IMR-90 (cell line): ENCODE data around the gene NFASC. TPM values are rescaled to one million over a fixed set of nuclear protein-coding genes. Genes with fewer than 3 reads are reported as not detected.

Source experiments
- ATAC-seq: fragments of 200-7000 bp; cut with Tn5 transposase; 2 replicates; pipeline ENCODE4 v1.9.1; 2020; ENCODE audit warnings: low read depth, mild to moderate bottlenecking, moderate library complexity
- BruUV-seq: library from RNA; stranded (reverse); fragments of 400-500 nt; replicated peaks from 2 replicates; lab custom pipeline; 2021; lab: Mats Ljungman, UMichigan
- CTCF ChIA-PET: fragments of 300-600 bp; formaldehyde crosslinking; extraction: SDS; loops from one replicate; lab custom pipeline; 2021; ENCODE audit warnings: antibody characterized with exemption; lab: Yijun Ruan, JAX
- POLR2A ChIA-PET: fragments of 300-600 bp; sonication (Branson Sonifier 250); formaldehyde crosslinking; loops from one replicate; lab custom pipeline; 2022; ENCODE audit warnings: antibody characterized with exemption; ENCODE audit not compliant: unreplicated experiment; lab: Charles Lee
- DNase-seq: peaks from one replicate; pipeline ENCODE4 v3.0.0; 2013
- H2AFZ ChIP-seq: replicated peaks from 2 replicates; pipeline ENCODE3; 2013; ENCODE audit warnings: low read length, mild to moderate bottlenecking; ENCODE audit not compliant: poor library complexity
- H2AK5ac ChIP-seq: 2 replicates; pipeline ENCODE4 v1.6.1; 2013; ENCODE audit warnings: low read depth, low read length, inconsistent platforms
- H2AK9ac ChIP-seq: replicated peaks from 2 replicates; pipeline ENCODE3; 2013; ENCODE audit warnings: mild to moderate bottlenecking, low read depth, low read length, moderate library complexity; ENCODE audit not compliant: poor library complexity
- H2BK120ac ChIP-seq: 2 replicates; pipeline ENCODE4 v1.6.1; 2013; ENCODE audit warnings: low read depth, low read length, inconsistent platforms
- H2BK15ac ChIP-seq: 3 replicates; pipeline ENCODE4 v1.6.1; 2013; ENCODE audit warnings: low read depth, low read length, inconsistent platforms
- H2BK20ac ChIP-seq: 2 replicates; pipeline ENCODE4 v1.6.1; 2013; ENCODE audit warnings: low read depth, mild to moderate bottlenecking, inconsistent platforms, low read length, moderate library complexity
- H2BK5ac ChIP-seq: 2 replicates; pipeline ENCODE4 v1.6.1; 2013; ENCODE audit warnings: mild to moderate bottlenecking, low read depth, low read length, inconsistent platforms; ENCODE audit not compliant: poor library complexity, severe bottlenecking
- H3K14ac ChIP-seq: replicated peaks from 2 replicates; pipeline ENCODE4 v1.6.1; 2013; ENCODE audit warnings: low read depth, low read length, inconsistent platforms
- H3K18ac ChIP-seq: 2 replicates; pipeline ENCODE4 v1.6.1; 2013; ENCODE audit warnings: low read depth, low read length, control low read depth
- H3K23ac ChIP-seq: 2 replicates; pipeline ENCODE4 v1.6.1; 2013; ENCODE audit warnings: low read depth, low read length, inconsistent platforms
- H3K27ac ChIP-seq: 2 replicates; pipeline ENCODE4 v1.5.1; 2013; ENCODE audit warnings: mild to moderate bottlenecking, control low read depth, low read length; ENCODE audit not compliant: insufficient read depth
- H3K27me3 ChIP-seq: 2 replicates; pipeline ENCODE4 v1.6.1; 2013; ENCODE audit warnings: low read length; ENCODE audit not compliant: control insufficient read depth, insufficient read depth
- H3K36me3 ChIP-seq: 2 replicates; pipeline ENCODE4 v1.6.1; 2013; ENCODE audit warnings: low read length, mixed read lengths; ENCODE audit not compliant: control insufficient read depth, insufficient read depth
- H3K4ac ChIP-seq: 2 replicates; pipeline ENCODE4 v1.6.1; 2013; ENCODE audit warnings: low read depth, low read length, inconsistent platforms
- H3K4me1 ChIP-seq: 2 replicates; pipeline ENCODE4 v1.6.1; 2013; ENCODE audit warnings: low read length, mixed read lengths; ENCODE audit not compliant: control insufficient read depth, insufficient read depth
- H3K4me2 ChIP-seq: 2 replicates; pipeline ENCODE4 v1.6.1; 2013; ENCODE audit warnings: low read depth, mild to moderate bottlenecking, control low read depth, low read length, moderate library complexity
- H3K4me3 ChIP-seq: 2 replicates; pipeline ENCODE4 v1.5.1; 2013; ENCODE audit warnings: low read depth, mild to moderate bottlenecking, control low read depth, low read length, moderate library complexity; ENCODE audit not compliant: insufficient read depth
- H3K56ac ChIP-seq: 2 replicates; pipeline ENCODE4 v1.6.1; 2013; ENCODE audit warnings: low read length, inconsistent platforms; ENCODE audit not compliant: insufficient read depth; ENCODE audit errors: extremely low read depth
- H3K79me1 ChIP-seq, 2 experiments: 2 replicates each; pipeline ENCODE4 v1.6.1; 2013; ENCODE audit warnings: low read length in 2 of 2, inconsistent platforms in 1 of 2, low read depth in 1 of 2
- H3K9ac ChIP-seq: 2 replicates; pipeline ENCODE4 v1.6.1; 2013; ENCODE audit warnings: low read depth, low read length, control low read depth
- H3K9me1 ChIP-seq: 2 replicates; pipeline ENCODE4 v1.6.1; 2013; ENCODE audit warnings: low read length, inconsistent platforms; ENCODE audit not compliant: insufficient read depth
- H3K9me3 ChIP-seq: 2 replicates; pipeline ENCODE4 v1.6.1; 2013; ENCODE audit warnings: low read length; ENCODE audit not compliant: control insufficient read depth, insufficient read depth
- H4K20me1 ChIP-seq: 2 replicates; pipeline ENCODE4 v1.6.1; 2013; ENCODE audit warnings: low read length, inconsistent platforms; ENCODE audit not compliant: insufficient read depth
- H4K5ac ChIP-seq: 2 replicates; pipeline ENCODE4 v1.6.1; 2013; ENCODE audit warnings: mild to moderate bottlenecking, low read depth, low read length, control low read depth
- H4K8ac ChIP-seq, 2 experiments: 2 replicates each; pipeline ENCODE4 v1.6.1; 2013; ENCODE audit warnings: low read depth in 2 of 2, low read length in 2 of 2, control low read depth in 1 of 2, inconsistent platforms in 1 of 2
- H4K91ac ChIP-seq: 2 replicates; pipeline ENCODE4 v1.6.1; 2013; ENCODE audit warnings: low read depth, low read length, inconsistent platforms; ENCODE audit not compliant: insufficient read depth
- POLR2A ChIP-seq: IDR thresholded peaks from 2 replicates; pipeline ENCODE4 v1.6.1; 2012; ENCODE audit warnings: mild to moderate bottlenecking, low read depth, low read length
- WGBS, 2 experiments: methylation state at CpG; one replicate each; pipeline versions ENCODE4 v1.1.5 to v1.1.7; 2013; ENCODE audit warnings: missing lambda C conversion rate in 2 of 2; ENCODE audit not compliant: insufficient read length in 1 of 2; ENCODE audit errors: extremely low coverage in 2 of 2; 5-methylcytosine and 5-hydroxymethylcytosine counted together
- dilution Hi-C: fragments of 300-500 bp; cut with HindIII; formaldehyde crosslinking; loops from one replicate; pipeline ENCODE4 v1.14.3; 2018; ENCODE audit warnings: low sequenced_read_pairs; ENCODE audit not compliant: unreplicated experiment
- in situ Hi-C: fragments of 300-500 bp; cut with MboI; formaldehyde crosslinking; loops from 3 replicates; pipeline ENCODE4 v1.14.3; 2019; ENCODE audit warnings: low sequenced_read_pairs, inconsistent platforms, mixed read lengths
- intact Hi-C: fragments of 100-400 bp; cut with micrococcal nuclease; formaldehyde crosslinking; loops from 2 replicates; pipeline ENCODE4 v1.10.0; 2022
- polyA plus RNA-seq, 3 experiments: library from polyadenylated mRNA; depleted of rRNA; stranded (reverse); fragments of >200 nt; gene quantifications; 2 replicates each; pipeline ENCODE4 v1.2.3, GENCODE V29; 2012; ENCODE audit warnings: low replicate concordance in 1 of 3
- total RNA-seq: library from RNA; depleted of rRNA; stranded (reverse); fragments of >200 nt; gene quantifications from 2 replicates; pipeline ENCODE4 v1.2.3, GENCODE V29; 2012

The NFASC gene
- total and polyA plus RNA-seq, 2 of the 4 experiments (the other 2 are of a cell fraction), result 0.18 to 0.79 TPM

DNA sequence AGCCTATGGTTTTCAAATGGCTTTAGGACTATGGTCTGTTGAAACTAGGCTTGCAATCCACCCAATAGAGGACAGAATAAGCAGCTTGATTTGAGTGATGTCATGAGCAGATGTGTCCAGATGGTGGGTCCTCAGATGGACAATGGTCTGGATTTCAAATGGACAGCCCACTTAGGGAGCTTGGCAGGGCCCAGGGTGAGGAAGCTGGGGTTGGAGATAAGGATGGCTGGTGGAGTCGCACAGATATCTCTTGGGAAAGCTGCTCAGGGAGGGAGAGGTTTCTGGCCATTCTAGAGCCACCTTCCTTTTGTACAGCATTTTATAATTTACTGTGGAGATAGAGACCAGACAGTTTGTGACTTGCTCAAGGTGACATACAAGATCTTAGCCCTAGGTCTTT, 55.0 kb downstream of the NFASC start:
- dilution Hi-C loops, result no loop called here

More for the DNA sequence above, 55.0 kb downstream of the NFASC start:
- DNase-seq (no peak), ATAC-seq (no peak)
- Histone ChIP-seq H3K4me2 (no peak overlapping the region), H3K23ac (no peak overlapping the region), H2BK5ac (no peak overlapping the region), H3K9me1 (no peaks in the 10 kb centered on the region), H2BK15ac (no peak overlapping the region), H3K9ac (no peak overlapping the region), H3K27me3 (peaks cover 19% of the 10 kb centered on the region), H4K5ac (no peak overlapping the region), H2BK120ac (no peak overlapping the region), H4K8ac (no peak overlapping the region), H3K14ac (no peak overlapping the region), H2BK20ac (no peak overlapping the region), H3K9me3 (no peaks in the 10 kb centered on the region), H2AK9ac (no peak overlapping the region), H3K27ac (no peak overlapping the region), H3K4me1 (no peaks in the 10 kb centered on the region), H2AK5ac (no peak overlapping the region), H3K4me3 (no peak overlapping the region), H3K79me1 (no peaks in the 10 kb centered on the region), H3K36me3 (no peaks in the 10 kb centered on the region), H4K20me1 (no peaks in the 10 kb centered on the region), H4K91ac (no peak overlapping the region), H2AFZ (no peak overlapping the region), H3K56ac (no peak overlapping the region), H3K18ac (no peak overlapping the region), H3K4ac (no peak overlapping the region)
- BruUV-seq, result no TSS peak
- intact Hi-C loops (no loop called here), in situ Hi-C loops (no loop called here)
- no CpG with 5 or more reads among the region's 1 CpG for WGBS, 2 experiments
- CTCF ChIA-PET, result no interaction called here
- TF ChIP-seq POLR2A, result no peak
- POLR2A ChIA-PET, result no interaction called here
